Mesendoderm (in vitro differentiated cells): ENCODE results near the gene TSEN2.

ENCODE experiments used
- DNase-seq: peaks from one replicate; pipeline ENCODE4 v3.0.0; 2013
- H2AK5ac ChIP-seq: 2 replicates; pipeline ENCODE4 v1.6.1; 2013; ENCODE audit warnings: low read length, inconsistent platforms
- H2BK120ac ChIP-seq: 2 replicates; pipeline ENCODE4 v1.6.1; 2013; ENCODE audit warnings: low read depth, mild to moderate bottlenecking, low read length, moderate library complexity, mixed read lengths
- H2BK15ac ChIP-seq: replicated peaks from 2 replicates; pipeline ENCODE4 v1.6.1; 2013; ENCODE audit warnings: low read depth, mild to moderate bottlenecking, moderate library complexity
- H2BK5ac ChIP-seq: 2 replicates; pipeline ENCODE4 v1.6.1; 2013; ENCODE audit warnings: low read length, inconsistent platforms
- H3K18ac ChIP-seq: 2 replicates; pipeline ENCODE4 v1.6.1; 2013; ENCODE audit warnings: mild to moderate bottlenecking, low read length, mixed read lengths
- H3K23ac ChIP-seq: one replicate; pipeline ENCODE4 v1.6.1; 2013; ENCODE audit warnings: low read length
- H3K27ac ChIP-seq: 2 replicates; pipeline ENCODE4 v1.5.1; 2013; ENCODE audit warnings: low read depth, mild to moderate bottlenecking, inconsistent platforms, low read length, moderate library complexity
- H3K27me3 ChIP-seq: 2 replicates; pipeline ENCODE4 v1.6.1; 2013; ENCODE audit warnings: low read length, control low read depth, mild to moderate bottlenecking, inconsistent platforms; ENCODE audit not compliant: insufficient read depth, poor library complexity
- H3K36me3 ChIP-seq: 2 replicates; pipeline ENCODE4 v1.6.1; 2013; ENCODE audit warnings: low read length, inconsistent platforms; ENCODE audit not compliant: control insufficient read depth, insufficient read depth
- H3K4ac ChIP-seq: one replicate; pipeline ENCODE4 v1.6.1; 2013; ENCODE audit warnings: low read depth, mild to moderate bottlenecking, low read length, moderate library complexity
- H3K4me1 ChIP-seq: 2 replicates; pipeline ENCODE4 v1.6.1; 2013; ENCODE audit warnings: low read depth, low read length, inconsistent platforms; ENCODE audit not compliant: control insufficient read depth
- H3K4me2 ChIP-seq: 2 replicates; pipeline ENCODE4 v1.6.1; 2013; ENCODE audit warnings: low read length
- H3K4me3 ChIP-seq: 2 replicates; pipeline ENCODE4 v1.5.1; 2013; ENCODE audit warnings: mild to moderate bottlenecking, low read length
- H3K56ac ChIP-seq: one replicate; pipeline ENCODE4 v1.6.1; 2013; ENCODE audit warnings: low read length
- H3K79me1 ChIP-seq: 2 replicates; pipeline ENCODE4 v1.6.1; 2013; ENCODE audit warnings: low read length, inconsistent platforms
- H3K79me2 ChIP-seq: 2 replicates; pipeline ENCODE4 v1.6.1; 2013; ENCODE audit warnings: mild to moderate bottlenecking, low read length; ENCODE audit not compliant: control insufficient read depth, insufficient read depth
- H3K9ac ChIP-seq: 2 replicates; pipeline ENCODE4 v1.6.1; 2013; ENCODE audit warnings: low read length, inconsistent platforms
- H4K5ac ChIP-seq: one replicate; pipeline ENCODE4 v1.6.1; 2013; ENCODE audit warnings: low read length
- H4K8ac ChIP-seq: one replicate; pipeline ENCODE4 v1.6.1; 2013; ENCODE audit warnings: low read depth, mild to moderate bottlenecking, control low read depth, low read length, moderate library complexity
- whole genome bisulfite sequencing: extraction: QIAGEN DNeasy Blood & Tissue Kit; methylation state at CpG from one replicate; pipeline ENCODE4 v1.1.7; 2013; ENCODE audit warnings: low lambda C conversion rate, missing lambda C conversion rate; ENCODE audit not compliant: insufficient coverage; ENCODE audit errors: extremely low coverage; 5-methylcytosine and 5-hydroxymethylcytosine counted together

The TSEN2 gene

DNA sequence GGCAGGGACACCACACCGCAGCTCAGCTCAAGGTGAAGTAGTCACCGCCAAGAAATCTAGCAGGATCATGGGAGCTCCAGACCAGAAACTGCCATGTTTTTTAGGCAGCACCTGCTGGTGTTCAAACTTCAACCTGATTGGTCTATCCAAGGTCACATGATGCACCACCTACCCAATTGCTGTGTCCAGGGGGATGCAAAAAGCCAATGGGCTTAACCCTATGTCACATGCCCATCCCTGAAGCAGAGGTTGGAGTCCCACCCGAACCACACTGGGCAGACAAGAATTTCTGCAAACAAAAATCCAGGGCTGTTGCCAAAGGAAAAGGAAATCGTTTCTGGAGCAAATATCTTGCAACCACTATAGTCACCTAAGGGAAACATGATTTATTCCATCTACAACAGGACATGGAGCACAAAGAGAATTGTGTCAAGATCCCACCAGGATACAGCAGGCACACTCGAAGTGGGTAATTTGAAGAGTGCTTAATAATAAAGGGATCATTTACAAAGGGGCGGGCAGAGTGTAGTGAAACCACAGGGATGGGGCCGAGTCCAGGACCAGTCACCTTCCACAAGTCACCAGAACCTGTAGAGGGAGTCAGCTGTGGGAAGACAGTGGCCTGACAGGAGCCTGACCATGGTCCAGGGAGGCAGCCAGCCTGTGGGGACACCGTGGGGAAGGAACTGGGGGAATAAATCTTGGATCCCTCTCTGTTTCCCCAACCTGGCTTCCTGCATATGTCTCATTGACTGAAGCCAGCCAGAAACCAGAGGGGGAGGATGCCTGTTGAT is 34.2 kb upstream of the TSEN2 start:
- Histone ChIP-seq H2BK120ac (no peak overlapping the region), H3K4me3 (no peak overlapping the region), H2AK5ac (no peak overlapping the region), H3K36me3 (no peaks in the 10 kb centered on the region), H3K18ac (no peak overlapping the region), H3K9ac (no peak overlapping the region), H3K27ac (no peak overlapping the region), H4K8ac (no peak overlapping the region), H2BK15ac (no peak overlapping the region), H3K4ac (no peak overlapping the region), H3K23ac (no peak overlapping the region), H3K79me2 (no peaks in the 10 kb centered on the region), H3K4me1 (peaks cover 3% of the 10 kb centered on the region), H4K5ac (no peak overlapping the region), H3K4me2 (no peak overlapping the region), H3K79me1 (no peaks in the 10 kb centered on the region), H3K27me3 (no peaks in the 10 kb centered on the region), H3K56ac (no peak overlapping the region), H2BK5ac (no peak overlapping the region)
- whole genome bisulfite sequencing: no CpG with 5 or more reads among the region's 8 CpGs
- no peak for DNase-seq

DNA sequence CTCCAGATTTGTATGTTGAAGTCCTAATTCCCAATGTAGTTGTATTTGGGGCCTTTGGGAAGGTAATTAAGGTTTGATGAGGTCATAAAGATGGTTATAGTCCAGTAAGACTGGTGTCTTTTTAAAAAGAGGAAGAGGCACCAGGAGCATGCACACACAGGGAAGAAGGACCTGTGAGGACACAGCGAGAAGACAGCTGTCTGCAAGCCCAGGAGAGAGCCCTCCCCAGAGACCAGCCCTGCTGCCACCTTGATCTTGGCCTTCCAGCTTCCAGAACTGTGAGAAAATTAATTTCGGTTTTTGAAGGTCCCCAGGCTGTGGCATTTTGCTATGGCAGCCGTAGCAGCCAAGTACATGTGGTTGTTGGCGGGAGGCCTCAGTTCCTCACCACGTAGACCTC is 32.8 kb upstream of the TSEN2 start:
- no CpG with 5 or more reads among the region's 5 CpGs for WGBS

DNA sequence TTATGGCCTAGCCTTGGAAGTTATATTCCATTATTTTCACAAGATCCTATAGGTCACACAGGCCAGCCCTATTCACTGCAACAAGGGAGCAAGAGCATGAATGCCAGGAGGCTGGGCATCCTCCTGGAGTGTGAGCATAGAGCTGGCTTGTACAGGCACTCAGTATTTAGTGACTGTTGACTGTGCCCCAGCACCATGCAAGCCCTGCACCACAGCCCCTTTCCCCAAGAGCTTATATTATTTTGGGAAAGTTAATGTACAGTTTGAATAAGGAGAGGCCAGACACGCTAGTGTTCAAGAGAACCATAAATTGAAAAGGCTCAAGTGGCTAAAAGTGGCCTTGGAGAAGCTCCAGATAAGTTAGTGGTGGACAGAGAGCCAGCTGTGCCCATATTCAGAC is 32.3 kb upstream of the TSEN2 start:
- no peaks in the 10 kb centered on the region for H3K79me2 ChIP-seq
- DNase-seq: no peak
- no peaks in the 10 kb centered on the region for H3K27me3 ChIP-seq
- H3K4ac ChIP-seq: no peak overlapping the region
- no peak overlapping the region for H3K4me3 ChIP-seq
- no peak overlapping the region for H2BK5ac ChIP-seq
- no peak overlapping the region for H4K5ac ChIP-seq
- no CpG with 5 or more reads among the region's 1 CpG for WGBS
- no peak overlapping the region for H3K56ac ChIP-seq
- no peak overlapping the region for H4K8ac ChIP-seq
- no peaks in the 10 kb centered on the region for H3K36me3 ChIP-seq
- H3K4me1 ChIP-seq: no peaks in the 10 kb centered on the region
- no peak overlapping the region for H2BK120ac ChIP-seq
- H2BK15ac ChIP-seq: no peak overlapping the region
- H3K18ac ChIP-seq: no peak overlapping the region
- H3K27ac ChIP-seq: no peak overlapping the region
- no peak overlapping the region for H3K23ac ChIP-seq
- H3K79me1 ChIP-seq: no peaks in the 10 kb centered on the region
- no peak overlapping the region for H3K4me2 ChIP-seq
- H2AK5ac ChIP-seq: no peak overlapping the region
- no peak overlapping the region for H3K9ac ChIP-seq

More for the DNA sequence above, 32.8 kb upstream of the TSEN2 start:
- no peaks in the 10 kb centered on the region for H3K79me1 ChIP-seq
- H3K4me1 ChIP-seq: no peaks in the 10 kb centered on the region
- no peak overlapping the region for H2BK15ac ChIP-seq
- no peak overlapping the region for H3K4me3 ChIP-seq
- H4K5ac ChIP-seq: no peak overlapping the region
- H3K56ac ChIP-seq: no peak overlapping the region
- H3K4ac ChIP-seq: no peak overlapping the region
- no peak overlapping the region for H3K9ac ChIP-seq
- H3K27ac ChIP-seq: no peak overlapping the region
- no peak overlapping the region for H2BK5ac ChIP-seq
- H3K36me3 ChIP-seq: no peaks in the 10 kb centered on the region
- H3K18ac ChIP-seq: no peak overlapping the region
- no peaks in the 10 kb centered on the region for H3K79me2 ChIP-seq
- H2BK120ac ChIP-seq: no peak overlapping the region
- no peak for DNase-seq
- H2AK5ac ChIP-seq: no peak overlapping the region
- H3K23ac ChIP-seq: no peak overlapping the region
- H4K8ac ChIP-seq: no peak overlapping the region
- H3K4me2 ChIP-seq: no peak overlapping the region
- no peaks in the 10 kb centered on the region for H3K27me3 ChIP-seq

DNA sequence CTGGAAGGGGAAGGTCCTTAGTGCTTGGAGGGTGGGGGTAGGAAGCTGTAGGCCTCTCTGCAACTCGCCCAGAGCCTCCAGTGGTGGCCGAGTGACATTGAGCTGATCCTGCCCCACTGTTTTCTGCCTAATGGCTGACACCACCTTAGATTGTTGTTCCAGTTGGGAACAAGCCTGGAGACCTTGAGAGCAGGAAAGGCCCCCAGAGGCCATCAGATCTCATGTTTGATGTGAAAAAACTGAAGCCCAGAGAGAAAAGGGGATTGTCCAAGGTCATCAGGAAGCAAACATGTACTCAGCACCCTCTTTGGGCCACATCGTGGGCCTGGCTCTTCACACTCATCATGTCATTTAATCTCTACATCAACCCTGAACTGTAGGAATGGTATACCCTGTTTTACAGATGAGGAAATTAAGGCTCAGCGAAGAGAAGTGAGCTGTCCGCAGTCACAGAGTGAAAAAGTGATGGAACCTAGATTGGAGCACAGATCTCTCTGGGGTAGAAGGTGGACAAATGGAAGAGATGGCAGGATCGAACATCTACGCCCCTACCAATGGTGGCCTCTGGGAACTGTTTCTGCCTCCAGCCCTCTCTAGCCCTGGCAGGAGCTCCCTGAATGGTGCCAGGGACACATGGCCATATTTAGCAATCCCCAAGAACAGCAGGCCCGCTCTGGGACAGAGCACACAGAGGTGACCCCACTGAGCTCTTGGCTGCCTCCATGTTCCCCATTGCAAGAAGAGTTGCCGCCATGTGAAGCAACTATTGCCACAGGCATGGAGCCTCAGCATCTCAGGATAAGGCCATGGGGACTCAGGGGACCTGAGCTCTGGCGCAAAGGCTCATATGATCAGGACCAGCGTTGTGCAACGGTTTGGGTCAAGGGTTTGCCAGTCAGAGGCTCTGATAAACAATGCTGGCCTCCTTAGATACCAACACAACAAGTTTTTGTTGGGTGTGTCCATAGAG is 31.6 kb upstream of the TSEN2 start:
- Histone ChIP-seq H2BK15ac (no peak overlapping the region), H3K56ac (no peak overlapping the region), H3K4me1 (no peaks in the 10 kb centered on the region), H3K9ac (no peak overlapping the region), H3K18ac (no peak overlapping the region), H2BK5ac (no peak overlapping the region), H3K79me1 (no peaks in the 10 kb centered on the region), H3K4me2 (no peak overlapping the region), H3K4ac (no peak overlapping the region), H3K23ac (no peak overlapping the region), H2BK120ac (no peak overlapping the region), H3K4me3 (no peak overlapping the region), H3K79me2 (no peaks in the 10 kb centered on the region), H3K36me3 (no peaks in the 10 kb centered on the region), H4K8ac (no peak overlapping the region), H3K27me3 (no peaks in the 10 kb centered on the region), H2AK5ac (no peak overlapping the region), H4K5ac (no peak overlapping the region), H3K27ac (no peak overlapping the region)
- WGBS: no CpG with 5 or more reads among the region's 12 CpGs
- DNase-seq: no peak

DNA sequence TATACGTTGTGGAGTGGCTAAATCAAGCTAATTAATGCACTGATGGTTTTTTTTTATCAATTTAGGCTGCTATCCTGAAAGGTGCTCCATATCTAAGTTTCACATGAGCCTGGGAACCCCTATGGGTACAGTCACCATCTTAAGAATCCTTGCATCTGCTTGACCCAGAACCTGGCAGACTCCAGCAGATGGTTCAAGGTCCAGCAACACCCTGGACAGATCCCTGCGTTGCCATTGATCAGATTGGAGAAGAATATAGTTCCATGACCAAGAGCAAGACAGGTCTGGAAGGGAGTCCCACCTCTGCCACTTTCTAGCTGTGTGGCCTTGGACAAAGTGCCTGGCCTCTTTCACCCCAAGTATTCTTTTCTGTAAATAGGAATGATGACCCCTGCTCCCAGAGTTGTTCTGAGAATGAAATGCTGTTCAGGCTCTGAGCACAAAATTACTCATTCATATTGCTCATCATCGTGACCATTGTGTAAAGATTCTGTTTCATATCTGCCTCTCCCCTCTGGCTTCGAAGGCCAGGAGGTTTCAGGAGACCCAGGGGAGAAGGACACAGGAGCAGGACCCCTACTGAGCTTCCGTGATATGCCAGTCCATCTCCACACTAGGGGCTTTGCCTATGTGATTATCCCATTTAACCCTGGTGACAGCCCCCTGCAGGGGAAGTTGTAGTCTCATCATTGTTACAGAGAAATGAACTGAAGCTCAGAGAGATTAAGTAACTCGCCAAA is 30.0 kb upstream of the TSEN2 start:
- WGBS: no CpG with 5 or more reads among the region's 6 CpGs
- Histone ChIP-seq H4K8ac (no peak overlapping the region), H2AK5ac (no peak overlapping the region), H3K27me3 (no peaks in the 10 kb centered on the region), H3K79me1 (no peaks in the 10 kb centered on the region), H2BK5ac (no peak overlapping the region), H3K56ac (no peak overlapping the region), H2BK120ac (no peak overlapping the region), H3K4me3 (no peak overlapping the region), H3K79me2 (no peaks in the 10 kb centered on the region), H3K4me2 (no peak overlapping the region), H3K4me1 (no peaks in the 10 kb centered on the region), H3K4ac (no peak overlapping the region), H2BK15ac (no peak overlapping the region), H3K36me3 (no peaks in the 10 kb centered on the region), H3K27ac (no peak overlapping the region), H3K9ac (no peak overlapping the region), H3K23ac (no peak overlapping the region), H3K18ac (no peak overlapping the region), H4K5ac (no peak overlapping the region)
- DNase-seq: no peak
